ENCODE results near the gene KCNMB1.

Gene KCNMB1

DNA sequence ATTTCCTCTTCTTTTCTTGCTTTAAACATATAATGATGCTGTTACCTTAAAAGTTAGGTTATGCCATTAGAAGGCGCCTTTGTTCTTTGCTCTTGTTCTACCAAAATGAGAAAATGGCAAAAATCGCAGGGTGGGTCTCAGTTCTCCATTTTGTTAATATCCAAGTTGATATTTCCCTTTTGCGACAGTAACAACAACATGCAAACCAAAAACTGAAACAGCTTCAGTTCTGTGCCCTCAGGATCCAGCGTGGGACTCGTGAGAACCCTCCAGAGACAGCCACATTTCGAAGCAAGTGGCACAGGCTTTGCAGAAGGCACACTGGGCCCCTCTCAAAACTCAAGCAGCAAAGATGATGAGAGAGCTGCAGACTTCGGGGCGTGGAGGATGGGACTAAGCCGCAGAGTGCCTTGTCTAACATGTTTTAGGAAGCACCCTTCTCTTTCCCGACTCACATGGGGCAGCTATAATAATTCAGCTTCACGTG is 58.6 kb downstream of the KCNMB1 start:
- TF ChIP-seq, protein P1, sequence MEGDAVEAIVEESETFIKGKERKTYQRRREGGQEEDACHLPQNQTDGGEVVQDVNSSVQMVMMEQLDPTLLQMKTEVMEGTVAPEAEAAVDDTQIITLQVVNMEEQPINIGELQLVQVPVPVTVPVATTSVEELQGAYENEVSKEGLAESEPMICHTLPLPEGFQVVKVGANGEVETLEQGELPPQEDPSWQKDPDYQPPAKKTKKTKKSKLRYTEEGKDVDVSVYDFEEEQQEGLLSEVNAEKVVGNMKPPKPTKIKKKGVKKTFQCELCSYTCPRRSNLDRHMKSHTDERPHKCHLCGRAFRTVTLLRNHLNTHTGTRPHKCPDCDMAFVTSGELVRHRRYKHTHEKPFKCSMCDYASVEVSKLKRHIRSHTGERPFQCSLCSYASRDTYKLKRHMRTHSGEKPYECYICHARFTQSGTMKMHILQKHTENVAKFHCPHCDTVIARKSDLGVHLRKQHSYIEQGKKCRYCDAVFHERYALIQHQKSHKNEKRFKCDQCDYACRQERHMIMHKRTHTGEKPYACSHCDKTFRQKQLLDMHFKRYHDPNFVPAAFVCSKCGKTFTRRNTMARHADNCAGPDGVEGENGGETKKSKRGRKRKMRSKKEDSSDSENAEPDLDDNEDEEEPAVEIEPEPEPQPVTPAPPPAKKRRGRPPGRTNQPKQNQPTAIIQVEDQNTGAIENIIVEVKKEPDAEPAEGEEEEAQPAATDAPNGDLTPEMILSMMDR (IDR thresholded peaks at IDR 0.05; ENCODE audit: insufficient read depth, low read length, poor library complexity, severe bottlenecking) = no peak
- Histone ChIP-seq H3K4me3 (replicated peaks; ENCODE audit: low read depth, low read length) (no peak overlapping the region), H3K36me3 (ENCODE audit: control insufficient read depth, insufficient read depth, low read length) (no peaks in the 10 kb centered on the region), H3K27me3 (replicated peaks; ENCODE audit: control insufficient read depth, insufficient read depth, low read length) (no peaks in the 10 kb centered on the region)
- DNase-seq (ENCODE audit: extremely low read depth, insufficient read length) = peak; percentile 44

DNA sequence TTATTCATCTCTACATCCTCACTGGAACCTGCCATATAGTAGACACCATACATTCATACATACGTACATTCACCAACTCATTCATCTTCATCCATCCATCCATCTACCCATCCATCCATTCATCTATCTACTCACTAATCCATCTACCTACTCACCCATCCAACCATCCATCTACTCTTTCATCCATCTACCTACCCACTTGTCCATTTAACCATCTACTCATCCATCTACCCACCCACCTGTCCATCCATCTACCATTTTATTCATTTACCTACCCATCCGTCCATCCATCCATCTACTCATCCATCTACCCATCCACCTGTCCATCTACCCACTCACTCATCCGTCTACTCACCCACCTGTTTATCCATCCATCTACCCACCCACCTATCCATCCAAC is 59.6 kb downstream of the KCNMB1 start:
- Histone ChIP-seq H3K4me3 (replicated peaks; ENCODE audit: low read depth, low read length) (no peak overlapping the region), H3K36me3 (ENCODE audit: control insufficient read depth, insufficient read depth, low read length) (no peaks in the 10 kb centered on the region), H3K27me3 (replicated peaks; ENCODE audit: control insufficient read depth, insufficient read depth, low read length) (no peaks in the 10 kb centered on the region)
- TF ChIP-seq, protein P1 (IDR thresholded peaks at IDR 0.05; ENCODE audit: insufficient read depth, low read length, poor library complexity, severe bottlenecking) = no peak
- no peak for DNase-seq (ENCODE audit: extremely low read depth, insufficient read length)

DNA sequence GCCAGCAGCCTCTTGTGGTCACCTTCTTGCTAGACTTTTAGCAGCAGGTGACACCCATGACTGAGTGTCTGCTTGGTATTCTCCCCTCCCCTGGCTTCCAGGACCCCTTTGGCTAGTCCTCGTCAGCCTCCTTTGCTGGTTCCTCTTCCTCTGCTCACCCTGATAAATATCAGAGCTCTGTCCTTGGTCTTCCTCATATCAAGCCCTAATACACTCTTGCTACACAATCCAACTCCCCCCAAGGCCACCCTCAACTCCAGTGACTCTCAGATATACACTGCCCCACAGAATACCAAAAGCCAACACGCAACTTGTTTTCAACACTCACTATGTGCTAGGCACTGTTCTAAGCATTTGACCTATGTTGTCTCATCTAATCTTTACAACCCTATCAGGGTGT is 61.3 kb downstream of the KCNMB1 start:
- Histone ChIP-seq H3K36me3 (ENCODE audit: control insufficient read depth, insufficient read depth, low read length) (no peaks in the 10 kb centered on the region), H3K27me3 (replicated peaks; ENCODE audit: control insufficient read depth, insufficient read depth, low read length) (no peaks in the 10 kb centered on the region), H3K4me3 (replicated peaks; ENCODE audit: low read depth, low read length) (no peak overlapping the region)
- TF ChIP-seq, protein P1 (IDR thresholded peaks at IDR 0.05; ENCODE audit: insufficient read depth, low read length, poor library complexity, severe bottlenecking) = no peak
- no peak for DNase-seq (ENCODE audit: extremely low read depth, insufficient read length)

DNA sequence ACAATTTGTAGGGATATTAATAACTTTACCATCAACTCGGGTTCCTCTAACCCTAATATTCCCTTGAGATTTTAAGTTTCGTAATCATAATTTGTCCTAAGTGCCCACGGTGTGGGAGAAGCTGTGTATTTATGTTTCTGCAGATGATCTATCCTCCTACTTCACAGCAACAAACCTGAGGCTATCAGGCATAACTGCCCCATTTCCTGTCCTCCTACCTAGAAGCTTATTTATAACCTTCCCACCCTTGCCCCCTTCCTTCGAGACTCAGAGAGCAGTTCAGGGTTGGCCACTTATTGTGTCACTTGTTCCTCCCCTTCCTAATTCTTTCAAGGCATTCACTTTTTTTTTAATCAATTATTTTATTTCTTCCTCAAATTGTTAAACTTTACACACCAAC is 62.0 kb downstream of the KCNMB1 start:
- Histone ChIP-seq H3K36me3 (ENCODE audit: control insufficient read depth, insufficient read depth, low read length) (no peaks in the 10 kb centered on the region), H3K4me3 (replicated peaks; ENCODE audit: low read depth, low read length) (no peak overlapping the region), H3K27me3 (replicated peaks; ENCODE audit: control insufficient read depth, insufficient read depth, low read length) (no peaks in the 10 kb centered on the region)
- TF ChIP-seq, protein P1 (IDR thresholded peaks at IDR 0.05; ENCODE audit: insufficient read depth, low read length, poor library complexity, severe bottlenecking) = no peak
- no peak for DNase-seq (ENCODE audit: extremely low read depth, insufficient read length)

Measured in GM06990 (cell line).